ENCODE measurements around the gene FDXACB1. TPM values are rescaled to one million over a fixed set of nuclear protein-coding genes. Genes with fewer than 3 reads are reported as not detected.

Gene FDXACB1
- total and polyA plus RNA-seq, 2 of the 4 experiments (the other 2 are of a cell fraction) = 1.7 to 3.0 TPM

GRCh38 chr11:111843661-111844060, 35.3 kb downstream of the FDXACB1 start:
- Histone ChIP-seq H3K36me3 (ENCODE audit: control insufficient read depth, insufficient read depth, low read length) (no peaks in the 10 kb centered on the region; the same call in 1 of the 2 replicates), H2BK5ac (ENCODE audit: low read depth, low read length, poor library complexity, severe bottlenecking) (no peak overlapping the region), H3K56ac (ENCODE audit: extremely low read depth, insufficient read depth, low read length) (no peak overlapping the region), H2AFZ (replicated peaks; ENCODE audit: low read length, poor library complexity) (no peak overlapping the region), H3K27me3 (ENCODE audit: control insufficient read depth, insufficient read depth, low read length) (no peaks in the 10 kb centered on the region), H3K14ac (replicated peaks; ENCODE audit: low read depth, low read length) (no peak overlapping the region), H4K8ac (ENCODE audit: low read depth in 2 of 2, low read length in 2 of 2) (no peak overlapping the region), H3K9ac (ENCODE audit: low read depth, low read length) (no peak overlapping the region), H4K20me1 (ENCODE audit: insufficient read depth, low read length) (no peaks in the 10 kb centered on the region), H2BK20ac (ENCODE audit: low read depth, low read length) (no peak overlapping the region), H3K4ac (ENCODE audit: low read depth, low read length) (no peak overlapping the region), H3K18ac (ENCODE audit: low read depth, low read length) (no peak overlapping the region), H3K9me1 (ENCODE audit: insufficient read depth, low read length) (peaks cover 3% of the 10 kb centered on the region; the same call in 1 of the 2 replicates), H3K23ac (ENCODE audit: low read depth, low read length) (no peak overlapping the region), H2AK9ac (replicated peaks; ENCODE audit: low read depth, low read length, poor library complexity) (no peak overlapping the region), H2AK5ac (ENCODE audit: low read depth, low read length) (no peak overlapping the region), H3K4me1 (ENCODE audit: control insufficient read depth, insufficient read depth, low read length) (peaks cover 7% of the 10 kb centered on the region), H3K9me3 (ENCODE audit: control insufficient read depth, insufficient read depth, low read length) (no peaks in the 10 kb centered on the region), H4K91ac (ENCODE audit: insufficient read depth, low read depth, low read length) (no peak overlapping the region), H2BK15ac (ENCODE audit: low read depth, low read length) (no peak overlapping the region), H3K4me2 (ENCODE audit: low read depth, low read length) (no peak overlapping the region), H3K79me1 (ENCODE audit: low read depth in 1 of 2, low read length in 2 of 2) (no peaks in the 10 kb centered on the region; a peak in 1 of 4 replicates), H3K4me3 (ENCODE audit: insufficient read depth, low read depth, low read length) (no peak overlapping the region), H2BK120ac (ENCODE audit: low read depth, low read length) (no peak overlapping the region), H3K27ac (ENCODE audit: insufficient read depth, low read length) (no peak overlapping the region), H4K5ac (ENCODE audit: low read depth, low read length) (no peak overlapping the region)
- DNase-seq (no peak), ATAC-seq (ENCODE audit: low read depth) (no peak)
- ChIA-PET CTCF (no interaction called here), POLR2A (ENCODE audit: unreplicated experiment) (no interaction called here)
- dilution Hi-C loops (cut with HindIII; ENCODE audit: low sequenced_read_pairs, unreplicated experiment) (no loop called here), in situ Hi-C loops (cut with MboI; ENCODE audit: low sequenced_read_pairs) (loop anchor here (5.0 kb wide), 2 partner anchors 256 to 391 kb away; no protein-coding TSS in a partner anchor), intact Hi-C loops (cut with micrococcal nuclease) (loop anchor here (5.0 kb wide), 2 partner anchors 51 to 256 kb away; no protein-coding TSS in a partner anchor)
- no TSS peak for BruUV-seq (replicated peaks)
- TF ChIP-seq POLR2A (IDR thresholded peaks at IDR 0.05; ENCODE audit: low read depth, low read length) = no peak
- 100% methylated on average over 1 of the region's 5 CpGs; no CpG with 5 or more reads in 1 of the 2 experiments for WGBS, 2 experiments (ENCODE audit: extremely low coverage in 2 of 2, insufficient read length in 1 of 2)
